Mesendoderm (in vitro differentiated cells): ENCODE data around the gene KANSL3.

Source experiments
- DNase-seq: peaks from one replicate; pipeline ENCODE4 v3.0.0; 2013
- H2AK5ac ChIP-seq: 2 replicates; pipeline ENCODE4 v1.6.1; 2013; ENCODE audit warnings: low read length, inconsistent platforms
- H2BK120ac ChIP-seq: 2 replicates; pipeline ENCODE4 v1.6.1; 2013; ENCODE audit warnings: low read depth, mild to moderate bottlenecking, low read length, moderate library complexity, mixed read lengths
- H2BK15ac ChIP-seq: replicated peaks from 2 replicates; pipeline ENCODE4 v1.6.1; 2013; ENCODE audit warnings: low read depth, mild to moderate bottlenecking, moderate library complexity
- H2BK5ac ChIP-seq: 2 replicates; pipeline ENCODE4 v1.6.1; 2013; ENCODE audit warnings: low read length, inconsistent platforms
- H3K18ac ChIP-seq: 2 replicates; pipeline ENCODE4 v1.6.1; 2013; ENCODE audit warnings: mild to moderate bottlenecking, low read length, mixed read lengths
- H3K23ac ChIP-seq: one replicate; pipeline ENCODE4 v1.6.1; 2013; ENCODE audit warnings: low read length
- H3K27ac ChIP-seq: 2 replicates; pipeline ENCODE4 v1.5.1; 2013; ENCODE audit warnings: low read depth, mild to moderate bottlenecking, inconsistent platforms, low read length, moderate library complexity
- H3K27me3 ChIP-seq: 2 replicates; pipeline ENCODE4 v1.6.1; 2013; ENCODE audit warnings: low read length, control low read depth, mild to moderate bottlenecking, inconsistent platforms; ENCODE audit not compliant: insufficient read depth, poor library complexity
- H3K36me3 ChIP-seq: 2 replicates; pipeline ENCODE4 v1.6.1; 2013; ENCODE audit warnings: low read length, inconsistent platforms; ENCODE audit not compliant: control insufficient read depth, insufficient read depth
- H3K4ac ChIP-seq: one replicate; pipeline ENCODE4 v1.6.1; 2013; ENCODE audit warnings: low read depth, mild to moderate bottlenecking, low read length, moderate library complexity
- H3K4me1 ChIP-seq: 2 replicates; pipeline ENCODE4 v1.6.1; 2013; ENCODE audit warnings: low read depth, low read length, inconsistent platforms; ENCODE audit not compliant: control insufficient read depth
- H3K4me2 ChIP-seq: 2 replicates; pipeline ENCODE4 v1.6.1; 2013; ENCODE audit warnings: low read length
- H3K4me3 ChIP-seq: 2 replicates; pipeline ENCODE4 v1.5.1; 2013; ENCODE audit warnings: mild to moderate bottlenecking, low read length
- H3K56ac ChIP-seq: one replicate; pipeline ENCODE4 v1.6.1; 2013; ENCODE audit warnings: low read length
- H3K79me1 ChIP-seq: 2 replicates; pipeline ENCODE4 v1.6.1; 2013; ENCODE audit warnings: low read length, inconsistent platforms
- H3K79me2 ChIP-seq: 2 replicates; pipeline ENCODE4 v1.6.1; 2013; ENCODE audit warnings: mild to moderate bottlenecking, low read length; ENCODE audit not compliant: control insufficient read depth, insufficient read depth
- H3K9ac ChIP-seq: 2 replicates; pipeline ENCODE4 v1.6.1; 2013; ENCODE audit warnings: low read length, inconsistent platforms
- H4K5ac ChIP-seq: one replicate; pipeline ENCODE4 v1.6.1; 2013; ENCODE audit warnings: low read length
- H4K8ac ChIP-seq: one replicate; pipeline ENCODE4 v1.6.1; 2013; ENCODE audit warnings: low read depth, mild to moderate bottlenecking, control low read depth, low read length, moderate library complexity
- WGBS: extraction: QIAGEN DNeasy Blood & Tissue Kit; methylation state at CpG from one replicate; pipeline ENCODE4 v1.1.7; 2013; ENCODE audit warnings: low lambda C conversion rate, missing lambda C conversion rate; ENCODE audit not compliant: insufficient coverage; ENCODE audit errors: extremely low coverage; 5-methylcytosine and 5-hydroxymethylcytosine counted together

KANSL3 gene

DNA sequence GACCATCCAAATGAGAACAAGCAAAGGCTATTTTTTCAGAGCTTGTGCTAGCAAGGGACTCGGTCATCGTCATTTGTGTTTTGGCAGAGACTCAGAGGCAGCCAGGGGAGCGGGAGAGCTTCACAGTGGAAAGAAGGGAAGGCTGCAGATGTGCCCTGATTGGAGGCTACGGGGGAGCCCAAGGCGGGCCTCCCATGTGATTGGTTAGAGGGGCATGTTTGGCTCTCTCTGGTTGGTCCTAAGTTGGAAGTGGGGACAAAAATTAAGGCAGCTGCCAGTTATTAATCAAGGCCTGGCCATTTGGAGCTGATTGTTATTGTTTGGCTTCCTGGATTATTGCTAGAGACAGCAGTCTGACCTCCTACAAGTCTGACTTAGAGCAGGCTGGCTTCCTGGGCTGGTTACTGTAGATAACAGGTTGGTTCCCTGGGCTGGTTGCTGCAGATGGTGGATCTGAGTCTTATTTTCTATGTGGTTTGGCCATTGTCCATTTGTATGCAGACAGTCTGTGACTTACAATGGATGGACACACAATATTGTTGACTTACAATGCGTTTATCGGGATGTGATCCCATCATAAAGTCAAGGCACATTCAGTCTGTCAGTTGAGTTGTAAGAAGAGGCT lies 10.3 kb upstream of the KANSL3 start:
- Histone ChIP-seq H4K5ac (no peak overlapping the region), H2AK5ac (no peak overlapping the region), H3K27me3 (no peaks in the 10 kb centered on the region), H2BK15ac (no peak overlapping the region), H3K4me3 (no peak overlapping the region), H4K8ac (no peak overlapping the region), H3K36me3 (no peaks in the 10 kb centered on the region), H3K79me2 (no peaks in the 10 kb centered on the region), H3K18ac (no peak overlapping the region), H3K23ac (no peak overlapping the region), H3K4me2 (no peak overlapping the region), H2BK120ac (no peak overlapping the region), H3K9ac (no peak overlapping the region), H3K27ac (no peak overlapping the region), H3K56ac (no peak overlapping the region), H3K4ac (no peak overlapping the region), H2BK5ac (no peak overlapping the region), H3K79me1 (no peaks in the 10 kb centered on the region), H3K4me1 (no peaks in the 10 kb centered on the region)
- DNase-seq, result no peak
- WGBS, result no CpG with 5 or more reads among the region's 7 CpGs

DNA sequence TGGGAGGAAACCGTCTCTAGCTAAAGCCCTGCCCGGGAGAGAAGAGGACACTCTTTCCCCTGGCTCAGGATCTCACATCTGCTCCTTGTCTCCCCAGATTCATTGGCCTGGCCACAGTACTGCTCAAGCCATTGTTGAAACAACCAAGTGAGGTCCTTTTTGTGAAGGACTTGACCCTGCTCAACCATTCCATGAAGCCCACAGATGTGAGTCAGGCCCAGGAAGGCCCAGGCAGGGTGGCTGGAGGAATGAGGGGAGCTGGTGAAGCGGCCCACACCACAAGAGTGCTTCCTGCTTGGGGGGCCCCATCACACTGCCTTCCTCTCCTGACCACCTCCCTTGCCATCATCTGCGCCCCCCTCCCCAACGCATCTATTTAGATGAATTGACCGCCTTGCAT lies 9.6 kb upstream of the KANSL3 start:
- H4K5ac ChIP-seq, result no peak overlapping the region
- H2BK15ac ChIP-seq, result no peak overlapping the region
- no peaks in the 10 kb centered on the region for H3K27me3 ChIP-seq
- no peaks in the 10 kb centered on the region for H3K4me1 ChIP-seq
- no peak overlapping the region for H3K18ac ChIP-seq
- no peak overlapping the region for H3K4ac ChIP-seq
- DNase-seq, result no peak
- no peak overlapping the region for H3K56ac ChIP-seq
- H3K4me2 ChIP-seq, result no peak overlapping the region
- H3K9ac ChIP-seq, result no peak overlapping the region
- H2AK5ac ChIP-seq, result no peak overlapping the region
- H3K79me1 ChIP-seq, result no peaks in the 10 kb centered on the region
- no peak overlapping the region for H3K23ac ChIP-seq
- no peaks in the 10 kb centered on the region for H3K79me2 ChIP-seq
- no peak overlapping the region for H4K8ac ChIP-seq
- no peaks in the 10 kb centered on the region for H3K36me3 ChIP-seq
- no CpG with 5 or more reads among the region's 6 CpGs for WGBS
- no peak overlapping the region for H3K27ac ChIP-seq
- no peak overlapping the region for H2BK5ac ChIP-seq
- H3K4me3 ChIP-seq, result no peak overlapping the region
- no peak overlapping the region for H2BK120ac ChIP-seq

DNA sequence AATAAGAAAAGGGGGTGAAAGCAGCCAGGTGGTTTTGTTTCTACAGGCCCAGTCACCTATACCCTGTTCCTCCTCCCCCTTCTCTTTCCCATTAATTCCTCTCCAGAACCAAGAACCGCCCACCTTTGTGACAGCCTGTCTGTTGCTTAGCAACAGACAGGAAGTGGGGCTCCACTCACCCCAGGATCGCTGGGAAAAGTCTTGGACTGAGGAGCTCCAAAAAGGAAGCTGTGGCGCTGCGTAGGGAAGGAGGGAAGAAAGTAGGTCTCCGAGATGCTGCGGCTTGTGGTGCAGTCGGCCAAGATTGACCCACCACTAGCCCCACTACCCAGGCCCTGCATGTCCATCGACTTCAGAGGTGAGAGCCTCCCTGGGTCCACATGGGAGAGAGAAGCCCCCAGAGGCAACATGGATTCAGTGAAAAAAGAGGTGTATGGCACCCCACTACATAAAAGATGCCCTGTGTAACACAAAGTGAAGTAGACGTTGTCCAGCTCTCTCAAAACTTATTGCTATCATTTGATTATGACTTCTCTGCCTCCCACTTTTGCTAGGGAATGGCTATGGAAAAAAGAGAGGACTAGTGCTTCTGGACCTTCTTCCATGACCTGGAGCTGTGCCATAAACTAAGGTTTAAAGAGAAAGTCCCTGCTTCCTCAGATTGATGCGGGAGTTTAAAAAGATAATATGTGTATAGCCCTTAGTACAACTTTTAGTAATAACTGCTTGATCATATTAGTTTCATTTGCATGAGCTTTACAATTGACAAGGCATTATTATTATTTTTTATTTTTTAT lies 4.7 kb upstream of the KANSL3 start, which contains the start of gene FER1L5:
Gene FER1L5 (plus strand): TSS at position 201 of the 797 bp plus-strand sequence. CDS start 73 bp downstream, at position 274.
- H3K9ac ChIP-seq, result peak within 1 kb of the TSS; percentile 68
- H2BK15ac ChIP-seq, result no peak within 1 kb of the TSS
- H3K4me2 ChIP-seq, result peak within 1 kb of the TSS; percentile 32
- no peak within 1 kb of the TSS for H4K5ac ChIP-seq
- no peak within 1 kb of the TSS for H2AK5ac ChIP-seq
- no CpG with 5 or more reads among the region's 10 CpGs for WGBS
- no peaks in the 10 kb centered on the region for H3K27me3 ChIP-seq
- H2BK5ac ChIP-seq, result no peak within 1 kb of the TSS
- peak within 1 kb of the TSS; percentile 62 for H3K4ac ChIP-seq
- H3K18ac ChIP-seq, result peak within 1 kb of the TSS; percentile 9
- no peak within 1 kb of the TSS for H2BK120ac ChIP-seq
- H3K36me3 ChIP-seq, result no peaks in the 10 kb centered on the region
- no peaks in the 10 kb centered on the region for H3K79me1 ChIP-seq
- no peaks in the 10 kb centered on the region for H3K4me1 ChIP-seq
- peak; percentile 93 for DNase-seq
- H3K4me3 ChIP-seq, result no peak within 1 kb of the TSS
- no peak within 1 kb of the TSS for H3K27ac ChIP-seq
- H3K23ac ChIP-seq, result no peak within 1 kb of the TSS
- H4K8ac ChIP-seq, result no peak within 1 kb of the TSS
- H3K56ac ChIP-seq, result peak within 1 kb of the TSS; percentile 89
- peaks cover under 1% of the 10 kb centered on the region for H3K79me2 ChIP-seq

DNA sequence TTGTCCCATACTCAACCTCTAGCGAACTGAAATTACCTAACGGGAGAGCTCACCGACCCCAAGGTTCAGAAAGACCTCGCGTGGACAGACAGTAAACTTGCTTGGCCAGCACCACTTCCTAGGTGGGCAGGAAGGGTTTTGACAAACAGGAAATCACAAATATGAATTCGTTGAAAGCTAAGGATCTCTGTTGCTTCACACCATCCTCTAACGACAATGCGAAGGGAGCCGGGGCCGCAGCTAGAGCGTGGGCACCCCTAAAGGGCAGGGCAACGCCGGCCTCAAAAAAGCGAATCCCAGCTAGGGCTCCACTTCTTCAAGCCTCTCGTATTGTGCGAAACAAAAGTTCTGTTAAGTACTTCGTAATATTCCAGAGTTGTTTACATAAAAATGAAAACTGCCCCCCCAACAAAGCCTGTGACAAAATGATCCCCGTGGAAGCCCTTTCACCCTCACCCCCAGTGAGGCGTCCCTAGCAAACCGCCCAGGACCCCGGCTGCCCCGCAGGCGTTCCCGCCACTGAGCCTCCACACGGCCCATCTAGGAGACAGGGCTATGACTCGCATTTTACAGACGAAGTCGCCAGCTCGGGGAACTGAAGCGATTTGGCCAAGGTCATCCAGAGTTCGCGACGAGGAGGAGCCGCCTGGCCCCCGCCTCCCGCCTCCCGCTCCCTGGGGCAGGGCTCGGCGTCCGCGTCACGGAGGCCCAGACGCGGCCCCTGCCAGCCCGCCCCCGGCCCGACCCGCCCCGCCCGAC lies 548 bp downstream of the KANSL3 start:
- Histone ChIP-seq H2AK5ac (no peak overlapping the region), H3K4ac (no peak overlapping the region), H2BK5ac (no peak overlapping the region), H4K8ac (no peak overlapping the region), H3K27ac (no peak overlapping the region), H3K27me3 (no peaks in the 10 kb centered on the region), H3K79me2 (peaks cover 10% of the 10 kb centered on the region), H3K56ac (peak overlapping the region; percentile 88), H3K4me1 (peaks cover 2% of the 10 kb centered on the region), H3K79me1 (peaks cover 13% of the 10 kb centered on the region), H3K36me3 (no peaks in the 10 kb centered on the region), H3K18ac (peak overlapping the region; percentile 68), H3K9ac (peak overlapping the region; percentile 85), H2BK120ac (no peak overlapping the region), H3K4me2 (peak overlapping the region; percentile 29), H3K4me3 (peak overlapping the region; percentile 70), H3K23ac (no peak overlapping the region), H2BK15ac (no peak overlapping the region), H4K5ac (no peak overlapping the region)
- no CpG with 5 or more reads among the region's 50 CpGs for WGBS
- peak; percentile 91 for DNase-seq

DNA sequence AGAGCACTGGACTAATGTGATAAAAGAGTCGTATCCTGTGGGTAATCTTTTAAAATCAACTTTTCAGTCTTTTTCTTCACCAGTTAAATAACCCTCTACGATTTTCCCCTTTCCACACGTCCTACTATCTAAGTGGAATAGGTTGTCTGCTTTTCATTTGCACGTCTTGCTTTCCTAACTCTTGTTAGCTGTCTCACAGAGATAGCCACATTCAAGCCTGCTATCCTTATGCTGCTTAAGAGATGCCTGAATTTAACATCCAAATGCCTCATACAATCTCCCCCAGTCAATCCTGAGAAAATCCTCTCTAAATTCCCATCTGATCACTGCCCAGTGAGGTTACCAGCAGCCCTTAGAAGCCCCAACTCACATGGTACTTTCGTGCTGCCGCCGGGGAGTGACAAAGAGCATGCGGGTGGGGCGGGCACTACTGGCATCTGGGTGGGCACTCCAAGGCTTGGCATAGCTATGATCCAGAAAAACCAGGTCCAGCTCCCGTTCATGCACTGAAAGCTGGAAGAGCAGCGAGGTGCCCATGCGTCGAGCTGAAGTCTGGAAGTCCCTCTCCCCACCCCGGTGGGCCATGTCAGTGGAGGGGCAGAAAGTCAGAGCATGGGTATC lies 1.5 kb downstream of the KANSL3 start:
- no peaks in the 10 kb centered on the region for H3K27me3 ChIP-seq
- peaks cover 10% of the 10 kb centered on the region for H3K79me2 ChIP-seq
- no peak overlapping the region for H2BK120ac ChIP-seq
- H3K9ac ChIP-seq, result peak overlapping the region; percentile 85
- H3K4me2 ChIP-seq, result peak overlapping the region; percentile 29
- no CpG with 5 or more reads among the region's 14 CpGs for WGBS
- H3K27ac ChIP-seq, result no peak overlapping the region
- no peak overlapping the region for H3K23ac ChIP-seq
- no peak for DNase-seq
- H2BK5ac ChIP-seq, result no peak overlapping the region
- H3K4me1 ChIP-seq, result peaks cover 2% of the 10 kb centered on the region
- H3K18ac ChIP-seq, result no peak overlapping the region
- H3K56ac ChIP-seq, result peak overlapping the region; percentile 2
- peaks cover 13% of the 10 kb centered on the region for H3K79me1 ChIP-seq
- H2BK15ac ChIP-seq, result no peak overlapping the region
- no peak overlapping the region for H3K4me3 ChIP-seq
- no peak overlapping the region for H4K8ac ChIP-seq
- no peaks in the 10 kb centered on the region for H3K36me3 ChIP-seq
- no peak overlapping the region for H2AK5ac ChIP-seq
- no peak overlapping the region for H3K4ac ChIP-seq
- no peak overlapping the region for H4K5ac ChIP-seq
